Lung (tissue), 12 donors: ENCODE data around the gene CNGA3. TPM values are rescaled to one million over a fixed set of nuclear protein-coding genes. Genes with fewer than 3 reads are reported as not detected.

Experiments
- ATAC-seq: fragments of 200-7000 bp; cut with Tn5 transposase; one replicate; pipeline ENCODE4 v1.9.1; 2020; ENCODE audit warnings: moderate number of reproducible peaks; ENCODE audit not compliant: insufficient read depth, low FRiP score
- DNase-seq, 3 donors: peaks; one replicate each; pipeline ENCODE4 v3.0.0-alpha.2; 2013 to 2017
- H3K27ac ChIP-seq, 2 donors: one replicate each; pipeline ENCODE4 v1.5.1; 2013; ENCODE audit warnings: mild to moderate bottlenecking in 2 of 2, moderate library complexity in 2 of 2, control low read depth in 1 of 2, inconsistent platforms in 1 of 2, low read depth in 1 of 2, low read length in 1 of 2
- H3K27me3 ChIP-seq, 3 donors: one replicate each; pipeline ENCODE4 v1.5.1; 2013; ENCODE audit warnings: low read length in 2 of 3; ENCODE audit not compliant: control insufficient read depth in 3 of 3, insufficient read depth in 3 of 3
- H3K36me3 ChIP-seq, 4 donors: one replicate each; pipeline ENCODE4 v1.5.1; 2013; ENCODE audit warnings: low read length in 4 of 4, mild to moderate bottlenecking in 1 of 4, moderate library complexity in 1 of 4; ENCODE audit not compliant: control insufficient read depth in 4 of 4, insufficient read depth in 4 of 4
- H3K4me1 ChIP-seq, 5 donors: one replicate each; pipeline ENCODE4 v1.5.1; 2013; ENCODE audit warnings: low read length in 5 of 5, mild to moderate bottlenecking in 2 of 5, moderate library complexity in 1 of 5; ENCODE audit not compliant: control insufficient read depth in 5 of 5, insufficient read depth in 5 of 5
- H3K4me3 ChIP-seq: one replicate; pipeline ENCODE4 v1.5.1; 2013; ENCODE audit warnings: mild to moderate bottlenecking, control low read depth, moderate library complexity
- H3K9ac ChIP-seq, 2 donors: one replicate each; pipeline ENCODE4 v1.5.1; 2013; ENCODE audit warnings: low read length in 2 of 2, control low read depth in 1 of 2; ENCODE audit not compliant: insufficient read depth in 1 of 2
- H3K9me3 ChIP-seq, 4 donors: one replicate each; pipeline ENCODE4 v1.5.1; 2013; ENCODE audit warnings: low read length in 3 of 4, mild to moderate bottlenecking in 1 of 4, moderate library complexity in 1 of 4; ENCODE audit not compliant: control insufficient read depth in 4 of 4, insufficient read depth in 3 of 4
- CTCF ChIP-seq: IDR thresholded peaks from 2 replicates; pipeline ENCODE4 v1.5.1; 2012; ENCODE audit warnings: mild to moderate bottlenecking; ENCODE audit errors: control extremely low read depth, extremely low read depth
- WGBS, 2 donors: extraction: QIAGEN DNeasy Blood & Tissue Kit; methylation state at CpG; one replicate each; pipeline ENCODE4 v1.1.7; 2013; 5-methylcytosine and 5-hydroxymethylcytosine counted together
- polyA plus RNA-seq, 2 donors: library from polyadenylated mRNA; stranded (reverse); fragments of 200-250 nt; gene quantifications; one replicate each; pipeline ENCODE4 v1.2.1, GENCODE V29; 2013
- total RNA-seq, 2 donors: library from RNA; depleted of rRNA in 1 of 2; stranded (reverse); fragments of >200 nt in 1 of 2; gene quantifications; one replicate each; pipeline ENCODE4 v1.2.1, GENCODE V29; 2014 to 2021
- donor health status: control.
- donor health status: control.
- donor health status: Bipolar disorder and iron deficiency.
- donor health status: healthy.
- donor health status: DM: yes; HTN: yes; CAD: no.

The CNGA3 gene
- total and polyA plus RNA-seq, 4 donors: 0.06 to 0.40 (median 0.18) TPM

- no peaks in the 10 kb centered on the region for H3K27me3 ChIP-seq
- TF ChIP-seq CTCF: no peak
- no peak overlapping the region for H3K27ac ChIP-seq
- 78% methylated on average over 8 of the region's 8 CpGs for WGBS, 2 donors
- no peaks in the 10 kb centered on the region for H3K9me3 ChIP-seq
- H3K9ac ChIP-seq: no peak overlapping the region
- H3K4me1 ChIP-seq: peaks cover 0 to 7% (median 5%) of the 10 kb centered on the region in 5 donors
- DNase-seq (peak in 2 of 3 donors; percentile 21 to 32), ATAC-seq (no peak)
- no peak overlapping the region for H3K4me3 ChIP-seq
- H3K36me3 ChIP-seq: no peaks in the 10 kb centered on the region
These were observed 30.7 kb downstream of the CNGA3 start for GRCh38 chr2:98376996-98377395.

- TF ChIP-seq CTCF: no peak
- no peak for ATAC-seq
- H3K9ac ChIP-seq: no peak overlapping the region
These were observed 31.3 kb downstream of the CNGA3 start for GRCh38 chr2:98377544-98377943.

GRCh38 chr2:98378196-98378595, 31.9 kb downstream of the CNGA3 start:
- no peaks in the 10 kb centered on the region for H3K27me3 ChIP-seq
- peaks cover 0 to 7% (median 5%) of the 10 kb centered on the region in 5 donors for H3K4me1 ChIP-seq
- no peak overlapping the region for H3K27ac ChIP-seq
- no peak overlapping the region for H3K4me3 ChIP-seq
- DNase-seq: no peak
- H3K36me3 ChIP-seq: no peaks in the 10 kb centered on the region
- no peak for ATAC-seq
- TF ChIP-seq CTCF: no peak
- no peak overlapping the region for H3K9ac ChIP-seq
- H3K9me3 ChIP-seq: no peaks in the 10 kb centered on the region
- WGBS, 2 donors: 62 to 63% methylated on average over 6 of the region's 6 CpGs

More at GRCh38 chr2:98377544-98377943, 31.3 kb downstream of the CNGA3 start:
- Histone ChIP-seq H3K27me3 (no peaks in the 10 kb centered on the region), H3K4me1 (peaks cover 0 to 7% (median 5%) of the 10 kb centered on the region in 5 donors), H3K4me3 (no peak overlapping the region), H3K9me3 (no peaks in the 10 kb centered on the region), H3K36me3 (no peaks in the 10 kb centered on the region), H3K27ac (no peak overlapping the region)
- no peak for DNase-seq
- WGBS, 2 donors: 83 to 85% methylated on average over 7 of the region's 7 CpGs

- no peak overlapping the region for H3K27ac ChIP-seq
- no peaks in the 10 kb centered on the region for H3K9me3 ChIP-seq
- no peak for TF ChIP-seq CTCF
- no peak overlapping the region for H3K4me3 ChIP-seq
- peak; percentile 82 to 87 (median 86) for DNase-seq
- no peak overlapping the region for H3K9ac ChIP-seq
- peak; percentile 84 for ATAC-seq
- 21 to 36% methylated on average over 4 of the region's 4 CpGs for WGBS, 2 donors
- H3K4me1 ChIP-seq: peaks cover 0 to 7% (median 5%) of the 10 kb centered on the region in 5 donors
- no peaks in the 10 kb centered on the region for H3K36me3 ChIP-seq
- no peaks in the 10 kb centered on the region for H3K27me3 ChIP-seq
These were observed 32.6 kb downstream of the CNGA3 start for GRCh38 chr2:98378901-98379300.
